Heart left ventricle (tissue), 13 donors: ENCODE measurements around the gene ROBO1.

ENCODE experiments used
- CTCF ChIP-seq, 12 donors: fragments of 200-600 bp; sonication (generic) in 4 of 12; IDR thresholded peaks; one replicate each; pipeline versions ENCODE4 v1.5.0 to v1.8.0; 2018 to 2022; ENCODE audit warnings: antibody characterized with exemption in 12 of 12, mild to moderate bottlenecking in 5 of 12
- POLR2A ChIP-seq, 2 donors: fragments of 450-650 bp; IDR thresholded peaks; one replicate each; pipeline ENCODE4 v1.6.1; 2017; ENCODE audit warnings: antibody characterized with exemption in 2 of 2, mild to moderate bottlenecking in 2 of 2, moderate library complexity in 2 of 2
- donor health status: ischemic (EF 13 %, LVEDD 7.1; RV severe dilation, severe dysfunction).
- donor health status: DM: no; HTN: yes; CAD: no.
- donor health status: DM: no; HTN: no; CAD: no.
- donor health status: ischemic (EF 25% LVEDD 6.9; RV normal size, moderate dysfunction).
- donor health status: ischemic (EF 25% LVEDD 5.7; RV mildly dilated, moderate dysfunction).
- donor health status: ischemic (EF 35%, LVEDD 5.7; RV mildly dilated, moderate dysfunction).
- donor health status: nonischemic (EF 11% LVEDD 7.7; RV severe dilation, severe dysfunction).
- donor health status: DM: yes; HTN: yes; CAD: no.
- donor health status: PGD.
- donor health status: ischemic (EF 29% LVEDD 5.4; RV normal size, mild dysfunction).
- donor health status: nonischemic (EF 23%, LVEDD 6.1; RV moderate dilation, normal function).

DNA sequence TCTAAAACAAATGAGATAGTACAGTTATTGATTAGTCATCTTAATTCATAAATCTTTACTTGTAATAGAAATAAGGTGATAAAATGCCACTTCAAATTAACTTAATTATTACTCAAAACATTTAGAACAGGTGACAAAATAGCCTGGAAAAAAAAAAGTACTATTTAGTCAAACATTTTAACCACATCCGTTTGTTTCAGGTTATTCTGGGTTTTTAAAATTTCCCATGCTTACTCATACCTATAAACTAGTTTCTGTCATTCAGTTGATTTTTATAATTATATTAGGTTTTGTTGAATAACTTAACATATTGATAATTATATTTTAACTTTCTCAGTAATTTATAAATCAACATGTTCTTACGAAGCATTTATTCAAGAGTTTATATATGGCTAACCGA lies 483.0 kb downstream of the ROBO1 start:
- no peak for TF ChIP-seq CTCF (IDR thresholded peaks at IDR 0.05)
- no peak for TF ChIP-seq POLR2A (IDR thresholded peaks at IDR 0.05)
